HFFc6 (cell line): ENCODE data around the gene TTC33. TPM values are rescaled to one million over a fixed set of nuclear protein-coding genes. Genes with fewer than 3 reads are reported as not detected.

Experiments
- DNase-seq: peaks from one replicate; pipeline ENCODE4 v3.0.0-alpha.2; 2018
- H3K27ac Mint-ChIP-seq: 2 replicates; pipeline ENCODE4 v1.8.0; 2020; ENCODE audit warnings: mild to moderate bottlenecking, mixed read lengths
- H3K27me3 Mint-ChIP-seq: 2 replicates; pipeline ENCODE4 v1.8.0; 2021; ENCODE audit warnings: mild to moderate bottlenecking, moderate library complexity, mixed read lengths; ENCODE audit not compliant: insufficient read depth
- H3K36me3 Mint-ChIP-seq: 2 replicates; pipeline ENCODE4 v1.8.0; 2021; ENCODE audit warnings: low read depth, mixed read lengths
- H3K4me1 Mint-ChIP-seq: 2 replicates; pipeline ENCODE4 v1.8.0; 2020; ENCODE audit warnings: low read depth, mixed read lengths
- H3K4me3 Mint-ChIP-seq: 2 replicates; pipeline ENCODE4 v1.8.0; 2020; ENCODE audit warnings: mild to moderate bottlenecking, moderate library complexity, mixed read lengths
- H3K9me3 Mint-ChIP-seq: 2 replicates; pipeline ENCODE4 v1.8.0; 2020; ENCODE audit warnings: mild to moderate bottlenecking, mixed read lengths
- CTCF ChIP-seq: fragments of 200-600 bp; sonication (generic); IDR thresholded peaks from 2 replicates; pipeline ENCODE4 v1.5.0; 2021; ENCODE audit warnings: antibody characterized with exemption, mild to moderate bottlenecking
- total RNA-seq, 6 experiments: library from RNA; stranded (reverse); fragmentation: NEBNext Ultra II Directional; extraction: Animal tissue kit (Norgen Biotek cat#: 25700); gene quantifications; 2 replicates in 1 of 6; 3 replicates in 5 of 6; pipeline ENCODE4 v1.2.3, GENCODE V29; 2021

TTC33 gene
- total RNA-seq, 6 experiments from 2014 or later, result 8.6 to 11.3 (median 9.8) TPM

- Mint-ChIP-seq H3K4me1 (peaks cover 79% of the 10 kb centered on the region), H3K27me3 (no peaks in the 10 kb centered on the region), H3K4me3 (peak overlapping the region; percentile 73), H3K27ac (peak overlapping the region; percentile 52), H3K36me3 (no peaks in the 10 kb centered on the region), H3K9me3 (no peaks in the 10 kb centered on the region)
- DNase-seq, result peak; percentile 54
- TF ChIP-seq CTCF, result no peak
Measured at GRCh38 chr5:40618926-40619325, 136.8 kb downstream of the TTC33 start.

- Mint-ChIP-seq H3K9me3 (no peaks in the 10 kb centered on the region), H3K27ac (no peak overlapping the region), H3K4me3 (no peak overlapping the region), H3K36me3 (no peaks in the 10 kb centered on the region), H3K4me1 (peaks cover 63% of the 10 kb centered on the region), H3K27me3 (no peaks in the 10 kb centered on the region)
- TF ChIP-seq CTCF, result no peak
- no peak for DNase-seq
Measured at GRCh38 chr5:40616781-40617180, 139.0 kb downstream of the TTC33 start.

- H3K9me3 Mint-ChIP-seq, result no peaks in the 10 kb centered on the region
- H3K36me3 Mint-ChIP-seq, result no peaks in the 10 kb centered on the region
- peak; percentile 24 for DNase-seq
- H3K27me3 Mint-ChIP-seq, result no peaks in the 10 kb centered on the region
- peak overlapping the region; percentile 27; the same call in 1 of the 2 replicates for H3K4me3 Mint-ChIP-seq
- TF ChIP-seq CTCF, result no peak
- peak overlapping the region; percentile 54 for H3K27ac Mint-ChIP-seq
- H3K4me1 Mint-ChIP-seq, result peaks cover 58% of the 10 kb centered on the region
Measured at GRCh38 chr5:40615586-40616170, 140.1 kb downstream of the TTC33 start.

- no peaks in the 10 kb centered on the region for H3K27me3 Mint-ChIP-seq
Measured at GRCh38 chr5:40614923-40615585, 140.7 kb downstream of the TTC33 start.

GRCh38 chr5:40614466-40614865 is 141.3 kb downstream of the TTC33 start:
- Mint-ChIP-seq H3K9me3 (no peaks in the 10 kb centered on the region), H3K27ac (no peak overlapping the region), H3K36me3 (no peaks in the 10 kb centered on the region), H3K4me1 (peaks cover 47% of the 10 kb centered on the region), H3K4me3 (no peak overlapping the region), H3K27me3 (no peaks in the 10 kb centered on the region)
- TF ChIP-seq CTCF, result no peak
- no peak for DNase-seq

More at GRCh38 chr5:40614923-40615585, 140.7 kb downstream of the TTC33 start:
- DNase-seq, result no peak
- Mint-ChIP-seq H3K27ac (no peak overlapping the region), H3K4me1 (peaks cover 52% of the 10 kb centered on the region), H3K4me3 (peak overlapping the region; percentile 27; the same call in 1 of the 2 replicates), H3K9me3 (no peaks in the 10 kb centered on the region), H3K36me3 (no peaks in the 10 kb centered on the region)
- no peak for TF ChIP-seq CTCF
